Measurements from ENCODE around the gene PSMD6.

PSMD6 gene

GRCh38 chr3:64038253-64038767 lies 15.0 kb upstream of the PSMD6 start:
- no peak overlapping the region for H3K4me3 ChIP-seq (replicated peaks in 1 of 2; ENCODE audit: low read depth in 2 of 2, low read length in 2 of 2)
- TF ChIP-seq CTCF (IDR thresholded peaks at IDR 0.05; ENCODE audit: low read depth, low read length): no peak
- DNase-seq (ENCODE audit: low read depth in 2 of 2): no peak

GRCh38 chr3:64037084-64037483 lies 13.8 kb upstream of the PSMD6 start:
- no peak overlapping the region for H3K4me3 ChIP-seq (replicated peaks in 1 of 2; ENCODE audit: low read depth in 2 of 2, low read length in 2 of 2)
- no peak for TF ChIP-seq CTCF (IDR thresholded peaks at IDR 0.05; ENCODE audit: low read depth, low read length)
- no peak for DNase-seq (ENCODE audit: low read depth in 2 of 2)

- TF ChIP-seq CTCF (IDR thresholded peaks at IDR 0.05; ENCODE audit: low read depth, low read length): no peak
- no peak overlapping the region for H3K4me3 ChIP-seq (replicated peaks in 1 of 2; ENCODE audit: low read depth in 2 of 2, low read length in 2 of 2)
- no peak for DNase-seq (ENCODE audit: low read depth in 2 of 2)
Measured at GRCh38 chr3:64033069-64033468, 9.8 kb upstream of the PSMD6 start.

- no peak overlapping the region for H3K4me3 ChIP-seq (replicated peaks in 1 of 2; ENCODE audit: low read depth in 2 of 2, low read length in 2 of 2)
- no peak for DNase-seq (ENCODE audit: low read depth in 2 of 2)
- TF ChIP-seq CTCF (IDR thresholded peaks at IDR 0.05; ENCODE audit: low read depth, low read length): no peak
Measured at GRCh38 chr3:64031540-64032508, 8.5 kb upstream of the PSMD6 start.

- peak; percentile 81 for TF ChIP-seq CTCF (IDR thresholded peaks at IDR 0.05; ENCODE audit: low read depth, low read length)
- H3K4me3 ChIP-seq (replicated peaks in 1 of 2; ENCODE audit: low read depth in 2 of 2, low read length in 2 of 2): peak overlapping the region in 1 of 2 donors; percentile 40
- peak; percentile 71 to 74 for DNase-seq (ENCODE audit: low read depth in 2 of 2)
Measured at GRCh38 chr3:64030741-64031140, 7.4 kb upstream of the PSMD6 start.

GRCh38 chr3:64029287-64029686 lies 6.0 kb upstream of the PSMD6 start:
- TF ChIP-seq CTCF (IDR thresholded peaks at IDR 0.05; ENCODE audit: low read depth, low read length): no peak
- DNase-seq (ENCODE audit: low read depth in 2 of 2): no peak
- no peak overlapping the region for H3K4me3 ChIP-seq (replicated peaks in 1 of 2; ENCODE audit: low read depth in 2 of 2, low read length in 2 of 2)
